Endothelial cell of umbilical vein (primary cell): Measurements from ENCODE around the gene GALNT1. TPM values are rescaled to one million over a fixed set of nuclear protein-coding genes. Genes with fewer than 3 reads are reported as not detected.

ENCODE experiments used
- BruUV-seq: library from RNA; stranded (reverse); fragments of 400-500 nt; replicated peaks from 2 replicates; lab custom pipeline; 2021; lab: Mats Ljungman, UMichigan
- CTCF ChIA-PET: fragments of 300-600, 350-600 bp; sonication (Branson Sonifier 250); formaldehyde crosslinking; loops from one replicate; lab custom pipeline; 2021; ENCODE audit warnings: antibody characterized with exemption, inconsistent platforms; lab: Charles Lee
- POLR2A ChIA-PET: fragments of 300-600, 350-600 bp; sonication (Branson Sonifier 250); formaldehyde crosslinking; loops from one replicate; lab custom pipeline; 2021; ENCODE audit warnings: antibody characterized with exemption, inconsistent platforms; lab: Charles Lee
- DNase-seq: peaks from one replicate; pipeline ENCODE4 v3.0.0-alpha.2; 2011; ENCODE audit warnings: low read depth, low spot score
- FAIRE-seq: peaks from 2 replicates; lab custom pipeline; 2011; peaks lifted over from hg19 to GRCh38; lab: Jason Lieb, UNC
- H2AFZ ChIP-seq: 2 replicates; pipeline ENCODE4 v1.6.0; 2012; ENCODE audit warnings: low read depth, low read length, control low read depth, inconsistent platforms
- H3K27ac ChIP-seq: 2 replicates; pipeline ENCODE4 v1.5.1; 2011; ENCODE audit warnings: low read depth, mild to moderate bottlenecking, control low read depth, low read length, moderate library complexity; ENCODE audit not compliant: insufficient read depth
- H3K27me3 ChIP-seq, 2 experiments: 2 replicates each; pipeline versions ENCODE4 v1.6.0 to v1.6.1; 2011; ENCODE audit warnings: low read length in 2 of 2, mixed read lengths in 1 of 2; ENCODE audit not compliant: control insufficient read depth in 2 of 2, insufficient read depth in 2 of 2
- H3K36me3 ChIP-seq, 2 experiments: 2 replicates in 1 of 2; 3 replicates in 1 of 2; pipeline ENCODE4 v1.5.1; 2011; ENCODE audit warnings: low read length in 2 of 2, mild to moderate bottlenecking in 1 of 2, moderate library complexity in 1 of 2; ENCODE audit not compliant: control insufficient read depth in 2 of 2, insufficient read depth in 2 of 2; ENCODE audit errors: extremely low read depth in 1 of 2
- H3K4me1 ChIP-seq: 3 replicates; pipeline ENCODE4 v1.5.1; 2011; ENCODE audit warnings: mild to moderate bottlenecking, low read length; ENCODE audit not compliant: control insufficient read depth, insufficient read depth; ENCODE audit errors: extremely low read depth
- H3K4me2 ChIP-seq: 2 replicates; pipeline ENCODE4 v1.6.1; 2011; ENCODE audit warnings: low read length, control low read depth, mixed read lengths; ENCODE audit not compliant: insufficient read depth
- H3K4me3 ChIP-seq, 3 experiments: fragments of 200-600 bp in 1 of 3; sonication (generic), shearing (Covaris generic) in 1 of 3; replicated peaks in 1 of 3; 2 replicates each; pipeline ENCODE4 v1.5.1; 2011 to 2016; ENCODE audit warnings: control low read depth in 3 of 3, low read length in 3 of 3, mild to moderate bottlenecking in 2 of 3, inconsistent platforms in 1 of 3, low read depth in 1 of 3, moderate library complexity in 1 of 3; ENCODE audit not compliant: insufficient read depth in 1 of 3
- H3K79me2 ChIP-seq: 2 replicates; pipeline ENCODE4 v1.6.0; 2012; ENCODE audit warnings: low read length, inconsistent platforms; ENCODE audit not compliant: control insufficient read depth, insufficient read depth
- H3K9ac ChIP-seq: replicated peaks from 2 replicates; pipeline ENCODE3; 2011; ENCODE audit warnings: low read length, control low read depth; ENCODE audit not compliant: insufficient read depth; ENCODE audit errors: extremely low read depth
- H3K9me1 ChIP-seq: replicated peaks from 3 replicates; pipeline ENCODE4 v1.6.0; 2011; ENCODE audit warnings: mild to moderate bottlenecking, low read length; ENCODE audit not compliant: control insufficient read depth, insufficient read depth; ENCODE audit errors: extremely low read depth
- H3K9me3 ChIP-seq: replicated peaks from 2 replicates; pipeline ENCODE4 v1.5.1; 2012; ENCODE audit warnings: low read length, inconsistent platforms; ENCODE audit not compliant: control insufficient read depth, insufficient read depth
- H4K20me1 ChIP-seq: replicated peaks from 2 replicates; pipeline ENCODE3; 2011; ENCODE audit warnings: mild to moderate bottlenecking, low read length; ENCODE audit not compliant: control insufficient read depth, insufficient read depth; ENCODE audit errors: extremely low read depth
- CTCF ChIP-seq, 2 donors: IDR thresholded peaks; 1 replicate in 1 of 2; 2 replicates in 1 of 2; pipeline ENCODE4 v1.5.1; 2011; ENCODE audit warnings: low read length in 2 of 2, mild to moderate bottlenecking in 2 of 2, moderate library complexity in 2 of 2, control low read depth in 1 of 2, inconsistent platforms in 1 of 2, low read depth in 1 of 2; ENCODE audit not compliant: insufficient read depth in 1 of 2; ENCODE audit errors: extremely low read depth in 1 of 2
- EZH2 ChIP-seq: IDR thresholded peaks from 2 replicates; pipeline ENCODE4 v1.6.1; 2012; ENCODE audit warnings: borderline replicate concordance, low read depth, mild to moderate bottlenecking, moderate library complexity, low read length, inconsistent platforms; ENCODE audit not compliant: severe bottlenecking
- FOS ChIP-seq: IDR thresholded peaks from 2 replicates; pipeline ENCODE4 v1.6.1; 2011; ENCODE audit warnings: mild to moderate bottlenecking, low read length, moderate library complexity, borderline replicate concordance; ENCODE audit not compliant: insufficient read depth
- GATA2 ChIP-seq: IDR thresholded peaks from 2 replicates; pipeline ENCODE4 v1.7.0; 2011; ENCODE audit warnings: low read depth, mild to moderate bottlenecking, moderate library complexity, mixed read lengths, low read length; ENCODE audit not compliant: insufficient read length, insufficient read depth
- MAX ChIP-seq: IDR thresholded peaks from 2 replicates; pipeline ENCODE4 v1.6.1; 2011; ENCODE audit not compliant: insufficient read depth, insufficient read length
- POLR2A ChIP-seq: IDR thresholded peaks from 2 replicates; pipeline ENCODE4 v1.6.1; 2012; ENCODE audit warnings: low read depth, mild to moderate bottlenecking, control low read depth, low read length
- POLR2AphosphoS5 ChIP-seq: IDR thresholded peaks from 2 replicates; pipeline ENCODE4 v1.6.1; 2012; ENCODE audit warnings: low read depth, mild to moderate bottlenecking, control low read depth, low read length, moderate library complexity; ENCODE audit not compliant: insufficient read depth
- dilution Hi-C: fragments of 300-500 bp; cut with MboI; formaldehyde crosslinking; loops from one replicate; pipeline ENCODE4 v1.15.0; 2019; ENCODE audit warnings: low sequenced_read_pairs; ENCODE audit not compliant: extremely low pct_ligation_motif_present
- intact Hi-C: fragments of 100-400 bp; cut with micrococcal nuclease; formaldehyde crosslinking; loops from one replicate; pipeline ENCODE4 v1.10.0; 2022
- polyA plus RNA-seq, 4 experiments: library from polyadenylated mRNA; depleted of rRNA in 3 of 4; stranded (reverse) in 3 of 4; unstranded in 1 of 4; fragments of >200 nt; gene quantifications; 2 replicates each; pipeline versions ENCODE4 v1.2.1 to v1.2.3, GENCODE V29; 2011 to 2012; ENCODE audit warnings: missing spikeins in 1 of 4
- total RNA-seq: library from RNA; stranded (reverse); gene quantifications from 2 replicates; pipeline ENCODE4 v1.2.3, GENCODE V29; 2021

Gene GALNT1
- total and polyA plus RNA-seq, 2 donors (not counting 3 experiments of a cell fraction or from before 2014, with no cell fraction given) = 89.9 to 360 TPM

DNA sequence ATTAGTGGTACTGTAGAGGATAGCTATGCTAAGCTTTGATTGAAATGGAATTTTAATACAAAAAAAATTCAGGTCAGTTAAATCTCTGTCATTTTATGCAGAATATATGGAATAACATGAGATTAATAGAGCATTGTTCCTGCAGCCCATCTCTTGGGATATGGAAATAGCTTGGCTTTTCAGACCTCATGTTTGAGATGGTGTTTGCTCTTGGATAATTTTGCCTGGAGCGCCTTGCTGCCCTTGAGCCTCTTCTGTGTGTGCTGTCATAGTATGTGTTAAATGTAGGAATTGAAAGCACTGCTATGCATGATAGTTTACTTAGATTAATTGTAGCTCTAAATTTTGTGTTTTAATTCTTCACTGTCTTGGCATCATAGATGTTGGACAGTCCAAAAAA is 27.7 kb downstream of the GALNT1 start:
- no peak overlapping the region for H3K9ac ChIP-seq
- H3K79me2 ChIP-seq = peaks cover 99% of the 10 kb centered on the region
- H3K9me1 ChIP-seq = no peaks in the 10 kb centered on the region
- no peak overlapping the region for H3K4me3 ChIP-seq
- no peak for FAIRE-seq
- POLR2A ChIA-PET = no interaction called here
- CTCF ChIA-PET = interaction anchor here (1.0 kb wide), 2 partner anchors 9 to 10 kb away, joined by 3 read pairs; no protein-coding TSS in a partner anchor
- TF ChIP-seq POLR2AphosphoS5 (no peak), GATA2 (no peak), MAX (no peak)
- no peak overlapping the region for H3K27ac ChIP-seq
- BruUV-seq = no TSS peak
- H4K20me1 ChIP-seq = no peaks in the 10 kb centered on the region
- no peak overlapping the region for H2AFZ ChIP-seq
- H3K4me1 ChIP-seq = peaks cover 49% of the 10 kb centered on the region
- H3K36me3 ChIP-seq = no peaks in the 10 kb centered on the region
- intact Hi-C loops = no loop called here
- no peaks in the 10 kb centered on the region for H3K27me3 ChIP-seq
- H3K9me3 ChIP-seq = no peaks in the 10 kb centered on the region
- H3K4me2 ChIP-seq = no peak overlapping the region
- DNase-seq = no peak
- dilution Hi-C loops = no loop called here

DNA sequence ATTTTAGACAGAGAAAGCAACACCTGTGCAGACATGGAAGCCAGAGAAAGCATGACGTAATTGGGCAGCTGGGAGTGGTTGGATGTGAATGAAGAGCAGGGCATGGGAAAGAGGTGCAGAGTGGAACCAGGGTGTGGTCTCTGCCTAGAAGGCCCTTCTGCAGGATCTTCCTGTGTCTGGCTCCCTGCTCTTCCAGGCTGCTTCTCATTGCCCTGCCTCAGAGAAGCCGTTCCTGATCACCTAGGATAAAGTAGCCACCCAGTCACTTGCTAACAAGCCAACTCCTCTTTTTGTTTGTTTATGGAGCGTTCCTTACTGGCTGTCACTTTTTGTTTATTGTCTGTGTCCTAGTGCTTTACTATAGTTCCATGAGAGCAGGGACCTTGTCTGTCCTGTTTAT is 28.5 kb downstream of the GALNT1 start:
- H3K9ac ChIP-seq = no peak overlapping the region
- dilution Hi-C loops (no loop called here), intact Hi-C loops (loop anchor here (10.0 kb wide), 1 partner anchor 535 kb away; no protein-coding TSS in a partner anchor)
- peaks cover 99% of the 10 kb centered on the region for H3K79me2 ChIP-seq
- H3K4me2 ChIP-seq = no peak overlapping the region
- CTCF ChIA-PET = no interaction called here
- no TSS peak for BruUV-seq
- H3K9me1 ChIP-seq = no peaks in the 10 kb centered on the region
- no peak overlapping the region for H2AFZ ChIP-seq
- TF ChIP-seq EZH2 = no peak
- no peak for TF ChIP-seq GATA2
- no peak for TF ChIP-seq CTCF (IDR thresholded peaks at IDR 0.05; ENCODE audit: extremely low read depth in 1 of 2, insufficient read depth in 1 of 2, low read depth in 1 of 2, low read length in 2 of 2)
- no peak for TF ChIP-seq POLR2A
- no peak for TF ChIP-seq POLR2AphosphoS5
- TF ChIP-seq FOS = no peak
- no peak for TF ChIP-seq MAX
- H3K4me1 ChIP-seq = peaks cover 49% of the 10 kb centered on the region
- no peaks in the 10 kb centered on the region for H3K27me3 ChIP-seq
- no peaks in the 10 kb centered on the region for H3K36me3 ChIP-seq
- H3K4me3 ChIP-seq = no peak overlapping the region
- no peak overlapping the region for H3K27ac ChIP-seq
- H3K9me3 ChIP-seq = no peaks in the 10 kb centered on the region
- H4K20me1 ChIP-seq = no peaks in the 10 kb centered on the region
- FAIRE-seq = no peak
- POLR2A ChIA-PET = no interaction called here
- no peak for DNase-seq
